ENCODE data around the gene CYB561A3.
A peak's percentile ranks its signal among the peaks of the same experiment; 100 is the strongest.
"Not testable (repeated sequence)": the region's sequence is repeated elsewhere in the genome, so short reads cannot be mapped to it uniquely, and the experiment has no call there.

The CYB561A3 gene

GRCh38 chr11:61361741-61362541 lies at the start of gene CYB561A3, which contains the start of gene TMEM138:
Gene CYB561A3, minus strand, starts transcription at chr11:61361882. Its CDS starts 5,169 bp downstream, at chr11:61356713.
Gene TMEM138, plus strand, starts transcription at chr11:61362374. Its CDS starts 2,017 bp downstream, at chr11:61364391.
- peak; percentile 92 for DNase-seq

- no peak for DNase-seq
Observed at GRCh38 chr11:61406991-61407728, 45.5 kb upstream of the CYB561A3 start.

DNA sequence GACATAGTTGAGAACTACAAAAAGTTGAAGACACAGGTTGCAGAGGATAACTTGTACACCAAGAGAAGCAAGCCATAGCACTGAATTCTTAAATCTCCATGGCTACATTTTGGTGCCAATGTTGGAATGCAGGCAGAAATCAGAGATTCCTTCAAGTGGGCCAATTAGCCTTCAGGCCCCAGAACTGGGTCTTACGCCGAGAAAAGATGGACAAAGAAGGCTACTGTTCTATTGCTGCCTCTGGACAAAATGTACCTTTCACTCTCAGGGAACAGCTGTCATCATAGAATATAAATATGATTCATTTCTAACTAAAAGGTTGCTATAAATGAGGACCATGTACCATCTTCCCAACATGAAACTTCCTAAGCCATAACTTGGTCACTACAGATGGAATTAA lies 44.4 kb upstream of the CYB561A3 start:
- DNase-seq = no peak

DNA sequence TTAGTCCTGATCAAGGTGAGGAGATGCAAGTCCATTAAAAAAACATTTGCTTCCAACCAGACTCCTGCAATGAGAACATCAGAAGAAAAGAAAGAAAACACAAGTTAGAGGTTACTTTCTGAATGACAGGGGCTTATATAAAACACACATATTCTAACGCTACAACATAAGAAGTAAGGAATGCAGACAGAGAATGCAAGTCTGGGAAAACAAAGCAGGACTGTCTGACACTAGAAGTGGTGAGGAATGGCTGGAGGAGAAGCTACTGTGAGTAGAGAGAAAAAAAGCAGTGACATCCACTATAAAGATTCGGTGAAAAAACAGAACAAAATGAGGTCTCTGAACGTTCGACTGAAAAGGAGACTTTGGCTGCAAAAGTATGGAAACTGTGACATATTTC lies 43.0 kb upstream of the CYB561A3 start:
- no peak for DNase-seq

GRCh38 chr11:61404103-61404502 lies 42.4 kb upstream of the CYB561A3 start:
- no peak for DNase-seq

- no peak for DNase-seq
Observed at GRCh38 chr11:61403658-61404057, 42.0 kb upstream of the CYB561A3 start.

DNA sequence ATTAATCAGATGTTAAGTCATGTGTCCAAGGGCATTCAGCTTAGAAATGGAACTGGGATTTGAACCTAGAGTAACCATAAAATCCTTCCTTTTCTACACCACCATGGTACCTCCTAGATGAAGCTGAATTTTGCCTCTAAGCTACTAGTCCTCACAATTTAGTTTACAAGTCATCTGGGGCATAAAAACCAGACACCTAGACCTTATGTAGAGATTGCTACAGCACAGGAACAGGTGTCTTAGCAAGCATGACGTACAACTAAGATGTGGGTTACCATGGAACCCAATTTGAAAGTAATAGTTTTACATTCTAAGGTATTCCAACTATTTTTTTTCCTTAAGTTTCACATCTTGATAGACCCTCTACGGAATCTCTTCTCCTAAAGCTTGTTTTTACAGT lies 39.9 kb upstream of the CYB561A3 start:
- DNase-seq = no peak

GRCh38 chr11:61401173-61401572 lies 39.5 kb upstream of the CYB561A3 start:
- DNase-seq = no peak

GRCh38 chr11:61392981-61393595 lies 31.4 kb upstream of the CYB561A3 start:
- no peak for DNase-seq

- no peak for DNase-seq
Observed at GRCh38 chr11:61390161-61390560, 28.5 kb upstream of the CYB561A3 start.

GRCh38 chr11:61384271-61385242 lies 22.9 kb upstream of the CYB561A3 start:
- DNase-seq = no peak

GRCh38 chr11:61383859-61384258 lies 22.2 kb upstream of the CYB561A3 start:
- DNase-seq = not testable (repeated sequence)

DNA sequence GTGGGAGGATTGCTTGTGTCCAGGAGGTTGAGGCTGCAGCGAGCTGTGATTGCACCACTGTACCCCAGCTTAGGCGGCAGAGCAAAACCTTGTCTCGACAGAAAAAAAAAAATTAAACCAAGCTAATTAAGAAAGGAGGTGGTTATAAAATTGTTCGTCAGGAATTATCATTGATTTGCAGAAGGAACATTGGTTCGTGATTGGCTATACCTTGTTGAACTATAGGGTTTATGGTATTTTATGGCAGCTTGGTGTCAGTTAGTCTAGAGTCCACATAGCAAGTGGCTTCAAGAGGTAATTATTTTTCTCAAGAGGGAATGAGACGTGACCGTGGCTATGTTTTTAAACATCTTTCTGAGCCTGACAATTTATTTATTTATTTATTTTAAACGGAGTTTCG lies 19.2 kb upstream of the CYB561A3 start:
- DNase-seq = no peak

GRCh38 chr11:61378713-61379313 lies 17.1 kb upstream of the CYB561A3 start:
- no peak for DNase-seq

DNA sequence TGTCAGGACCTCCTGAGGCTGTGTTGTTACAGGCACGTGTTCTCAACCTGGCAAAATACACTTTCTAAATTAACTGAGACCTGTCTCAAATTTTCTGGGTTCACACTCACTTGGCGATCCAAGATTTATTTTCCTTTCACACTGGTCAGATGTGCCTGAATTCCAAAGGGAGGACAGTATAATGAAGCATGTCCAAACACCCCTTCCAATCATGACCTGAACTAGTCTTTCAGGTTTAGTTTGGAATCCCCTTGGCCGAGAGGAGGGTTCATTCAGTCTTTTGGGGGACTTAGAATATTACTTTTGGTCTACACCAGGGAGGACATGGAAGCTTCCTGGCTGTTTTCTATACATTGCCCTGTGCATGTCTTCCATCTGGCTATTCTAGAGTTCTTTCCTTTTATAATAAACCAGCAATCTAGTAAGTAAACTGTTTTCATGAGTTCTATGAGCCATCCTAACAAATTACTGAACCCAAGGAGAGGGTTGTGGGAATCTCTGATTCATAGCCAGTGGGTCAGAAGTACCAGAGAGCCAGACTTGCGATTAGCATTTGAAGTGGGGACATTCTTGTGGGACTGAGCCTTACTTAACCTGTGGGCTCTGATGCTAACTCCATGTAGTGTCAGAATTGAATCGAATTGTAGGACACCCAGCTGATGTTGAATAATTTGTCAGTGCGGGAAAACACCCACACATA lies 15.9 kb upstream of the CYB561A3 start:
- no peak for DNase-seq

GRCh38 chr11:61375761-61376108 lies 14.1 kb upstream of the CYB561A3 start:
- no peak for DNase-seq

DNA sequence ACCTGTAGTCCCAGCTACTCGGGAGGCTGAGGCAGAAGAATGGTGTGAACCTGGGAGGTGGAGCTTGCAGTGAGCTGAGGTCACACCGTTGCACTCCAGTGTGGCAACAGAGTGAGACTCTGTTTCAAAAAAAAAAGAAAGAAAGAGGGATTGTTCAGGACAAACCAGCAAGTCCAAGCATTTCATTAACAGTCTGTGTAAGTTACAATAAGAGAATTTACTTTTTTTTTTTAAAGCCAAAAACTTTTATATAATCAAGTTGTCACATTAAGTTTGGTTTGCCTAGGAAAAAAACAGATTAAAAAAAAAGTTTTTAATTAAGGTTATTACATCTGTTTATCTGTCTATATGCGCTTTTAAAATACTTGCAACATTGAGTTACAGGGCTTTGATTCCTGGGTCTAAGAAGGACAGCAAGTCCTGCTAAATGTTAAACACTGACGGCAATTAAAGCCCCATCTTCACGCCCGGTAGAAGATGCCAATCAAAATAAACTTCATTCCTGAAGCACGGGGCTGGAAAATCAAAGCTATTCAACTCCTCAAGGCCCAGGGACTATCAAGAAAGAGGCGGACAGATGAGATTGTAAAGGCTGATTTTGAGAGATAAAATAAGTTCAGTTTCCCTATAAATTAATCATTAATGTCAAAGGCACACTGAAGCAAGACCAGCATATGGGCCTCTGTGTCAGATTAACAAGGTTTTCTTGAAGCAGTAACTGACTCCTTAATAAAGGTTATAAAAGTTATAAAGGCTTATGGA lies 11.2 kb upstream of the CYB561A3 start:
- no peak for DNase-seq

DNA sequence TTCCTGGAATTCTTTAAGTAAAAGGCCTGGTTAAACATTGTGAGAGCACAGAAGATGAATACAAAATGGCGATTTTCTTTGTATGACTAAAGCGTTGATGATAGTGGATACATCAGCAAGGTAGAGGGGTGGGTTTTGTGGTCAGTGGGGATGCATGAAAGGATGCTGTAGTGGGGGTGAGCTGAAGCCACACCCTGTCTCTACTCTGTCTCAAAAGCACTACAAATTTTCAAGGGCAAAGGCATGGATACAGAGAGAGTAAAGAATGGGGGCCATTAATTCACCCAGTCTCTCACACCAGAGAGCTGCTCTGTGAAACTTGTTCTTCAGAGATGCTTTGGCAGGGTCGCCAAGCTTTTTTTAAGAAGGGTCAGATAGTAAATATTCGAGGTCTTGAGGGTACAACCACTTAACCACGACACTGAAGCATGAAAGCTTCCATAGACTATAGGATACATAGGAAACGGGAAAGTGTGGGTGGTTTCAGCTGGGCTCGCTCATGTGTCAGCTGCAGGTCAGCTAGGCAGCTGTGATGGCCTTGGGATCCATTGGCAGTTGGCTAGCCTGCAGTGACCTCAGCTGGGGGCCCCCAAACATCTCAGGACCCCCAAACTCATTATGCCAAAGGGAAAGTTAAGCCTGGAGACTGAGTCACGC lies 8.8 kb upstream of the CYB561A3 start:
- no peak for DNase-seq

- DNase-seq = no peak
Observed at GRCh38 chr11:61369372-61370348, 8.0 kb upstream of the CYB561A3 start.

Measured in DMS153 (cell line).